RKO (cell line): ENCODE data around the gene DEDD.

Experiments
- DNase-seq: peaks from one replicate; pipeline ENCODE4 v3.0.0-alpha.2; 2016; ENCODE audit warnings: low spot score

DEDD gene

DNA sequence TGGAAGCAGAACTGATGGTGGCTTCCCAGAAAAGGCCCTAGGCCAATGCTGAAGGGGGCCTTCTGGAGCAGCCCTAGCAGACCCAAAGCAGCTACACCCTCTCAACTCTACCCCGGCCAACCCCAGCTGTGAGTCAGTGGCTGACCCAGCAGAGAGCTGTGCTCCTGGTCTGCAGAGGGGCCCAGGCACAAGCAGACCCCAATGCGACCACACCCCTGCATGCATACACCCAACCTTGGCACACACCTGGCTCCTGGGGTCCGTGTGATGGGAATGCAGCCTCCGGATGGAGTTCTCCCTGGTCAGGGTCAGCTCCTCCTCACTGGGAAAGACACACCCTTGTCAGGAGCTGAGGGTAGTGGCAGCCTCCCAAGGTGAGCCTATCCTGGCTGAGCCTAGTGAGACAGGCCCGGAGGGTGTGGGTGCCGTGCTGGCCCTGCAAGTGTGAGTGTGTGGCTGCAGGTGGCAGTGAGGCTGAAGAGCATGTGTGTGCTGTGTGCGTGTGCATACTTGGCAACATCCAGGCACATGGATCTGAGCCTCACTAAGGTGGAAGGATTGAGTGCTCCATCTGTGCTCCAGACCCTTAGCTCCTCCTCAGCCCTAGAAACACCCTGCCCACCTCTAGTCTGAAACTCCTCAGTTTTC is 58.9 kb downstream of the DEDD start:
- DNase-seq: no peak

DNA sequence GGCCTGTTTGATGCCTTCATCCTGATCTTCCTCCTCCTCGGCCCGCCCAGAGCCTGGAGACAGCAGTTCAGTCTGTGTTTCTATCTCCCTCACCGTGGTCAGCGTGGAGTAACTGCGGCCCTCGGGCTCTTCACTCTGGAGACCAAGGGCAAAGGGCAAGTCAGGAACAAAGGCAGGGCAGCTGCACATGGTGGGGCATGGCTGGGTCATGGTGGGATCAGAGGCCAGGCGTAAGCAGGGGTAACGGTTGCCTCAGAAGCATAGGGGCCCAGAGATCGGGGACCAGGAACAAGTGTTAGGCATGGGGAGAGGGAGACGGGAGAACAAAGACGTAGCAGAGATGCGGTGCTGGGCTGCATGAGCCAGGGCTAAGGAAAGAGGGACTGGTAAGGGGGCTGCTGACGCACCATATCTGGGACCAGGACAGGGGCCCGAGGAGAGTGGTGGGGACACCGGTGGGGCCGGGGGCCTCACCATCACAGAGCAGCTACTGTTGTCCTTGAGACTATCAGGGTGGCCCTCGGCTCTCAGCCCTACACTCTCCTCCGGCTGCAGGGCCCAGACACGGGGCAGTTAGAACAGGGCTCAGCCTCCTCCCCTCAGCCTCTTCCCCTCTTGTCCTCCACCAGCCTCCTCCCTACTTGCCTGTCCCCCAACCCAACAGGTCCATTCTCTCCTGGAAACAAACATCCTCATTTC is 59.6 kb downstream of the DEDD start:
- no peak for DNase-seq

DNA sequence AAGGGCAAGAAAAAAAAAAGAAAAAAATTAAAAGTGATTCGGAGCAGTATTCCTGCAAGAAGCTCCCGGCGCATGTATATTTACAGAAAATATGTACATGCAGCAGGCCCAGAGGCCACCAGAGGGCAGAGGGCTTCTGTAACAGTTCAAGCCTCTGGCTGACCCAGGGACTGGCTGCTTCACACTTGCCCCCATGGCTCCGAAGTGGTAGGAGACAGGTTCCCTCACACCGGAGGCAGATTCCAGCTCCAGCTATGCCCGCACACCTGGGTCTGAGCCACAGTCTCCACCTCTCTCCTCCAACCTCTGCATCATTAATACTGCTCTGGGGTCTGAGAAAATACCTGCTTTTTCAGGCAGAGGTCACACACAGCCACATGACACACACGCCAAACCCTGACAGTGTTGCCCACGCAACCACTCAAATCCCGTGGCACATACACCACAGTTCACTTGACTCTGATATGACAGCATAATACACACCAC is 60.5 kb downstream of the DEDD start:
- DNase-seq: peak; percentile 58
